Kidney capillary endothelial cell (primary cell): ENCODE data around the gene HOXD10.

ENCODE experiments used
- DNase-seq: peaks from one replicate; pipeline ENCODE4 v3.0.0-alpha.2; 2018; ENCODE audit warnings: low spot score

Gene HOXD10

DNA sequence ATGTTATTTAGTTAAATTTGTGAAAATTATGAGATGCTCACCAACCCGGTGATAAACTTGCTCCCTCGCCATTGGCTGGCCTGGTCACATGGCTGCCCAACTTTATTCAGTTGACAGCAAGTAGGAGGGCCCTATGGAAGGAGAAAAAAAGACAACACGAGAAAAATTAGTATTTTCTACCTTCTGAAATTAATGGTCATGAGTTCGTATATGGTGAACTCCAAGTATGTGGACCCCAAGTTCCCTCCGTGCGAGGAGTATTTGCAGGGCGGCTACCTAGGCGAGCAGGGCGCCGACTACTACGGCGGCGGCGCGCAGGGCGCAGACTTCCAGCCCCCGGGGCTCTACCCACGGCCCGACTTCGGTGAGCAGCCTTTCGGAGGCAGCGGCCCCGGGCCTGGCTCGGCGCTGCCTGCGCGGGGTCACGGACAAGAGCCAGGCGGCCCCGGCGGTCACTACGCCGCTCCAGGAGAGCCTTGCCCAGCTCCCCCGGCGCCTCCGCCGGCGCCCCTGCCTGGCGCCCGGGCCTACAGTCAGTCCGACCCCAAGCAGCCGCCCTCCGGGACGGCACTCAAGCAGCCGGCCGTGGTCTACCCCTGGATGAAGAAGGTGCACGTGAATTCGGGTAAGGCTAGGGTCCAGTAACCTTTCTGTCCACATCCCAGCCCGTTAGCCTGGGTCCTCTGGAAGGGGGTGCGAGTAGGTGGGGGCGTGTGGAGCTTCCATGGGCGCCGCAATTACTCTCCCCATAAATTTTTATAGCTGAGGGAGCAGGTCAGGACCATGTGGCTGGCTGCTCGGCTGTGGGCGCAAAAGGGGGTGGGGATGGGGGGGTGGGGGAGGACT lies 35.1 kb downstream of the HOXD10 start, which contains the start of gene HOXD4:
TSS of gene HOXD4 (plus strand) at position 109 of the 846 bp plus-strand sequence. CDS start at position 193, 84 bp downstream.
- DNase-seq: no peak

GRCh38 chr2:176152350-176153181 lies 36.0 kb downstream of the HOXD10 start:
- no peak for DNase-seq

DNA sequence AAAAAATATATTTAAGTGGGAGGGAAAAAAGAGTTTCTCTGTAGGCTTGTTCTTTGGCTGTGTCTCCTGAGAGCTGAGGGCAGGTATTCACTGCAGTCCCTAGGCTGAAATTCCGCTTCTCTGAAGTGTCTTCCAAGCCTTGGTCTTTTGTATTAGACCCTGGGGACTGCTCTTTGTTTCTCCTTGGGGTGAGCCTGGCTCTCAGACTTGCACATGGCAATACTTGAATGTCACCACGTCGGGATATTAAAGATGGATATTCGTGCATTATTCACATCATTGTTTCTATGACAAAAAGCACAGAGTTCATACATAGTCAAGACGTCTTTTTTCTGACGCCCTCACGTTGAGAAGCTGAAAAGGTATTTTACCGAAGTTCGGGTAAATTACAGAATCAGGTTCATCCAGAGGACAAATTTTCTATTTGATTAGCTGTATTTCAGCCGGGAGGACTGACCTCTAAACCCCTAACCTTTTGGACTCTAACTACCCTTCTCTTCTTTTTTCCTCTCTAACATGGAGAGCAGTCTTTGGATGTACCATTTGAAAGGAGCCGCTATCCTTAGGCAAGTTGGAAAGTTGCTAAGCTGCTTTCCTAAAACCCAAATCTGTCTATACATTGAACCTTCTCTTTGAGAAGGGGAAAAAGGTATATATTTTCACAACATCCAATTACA lies 38.1 kb downstream of the HOXD10 start:
- DNase-seq: no peak

DNA sequence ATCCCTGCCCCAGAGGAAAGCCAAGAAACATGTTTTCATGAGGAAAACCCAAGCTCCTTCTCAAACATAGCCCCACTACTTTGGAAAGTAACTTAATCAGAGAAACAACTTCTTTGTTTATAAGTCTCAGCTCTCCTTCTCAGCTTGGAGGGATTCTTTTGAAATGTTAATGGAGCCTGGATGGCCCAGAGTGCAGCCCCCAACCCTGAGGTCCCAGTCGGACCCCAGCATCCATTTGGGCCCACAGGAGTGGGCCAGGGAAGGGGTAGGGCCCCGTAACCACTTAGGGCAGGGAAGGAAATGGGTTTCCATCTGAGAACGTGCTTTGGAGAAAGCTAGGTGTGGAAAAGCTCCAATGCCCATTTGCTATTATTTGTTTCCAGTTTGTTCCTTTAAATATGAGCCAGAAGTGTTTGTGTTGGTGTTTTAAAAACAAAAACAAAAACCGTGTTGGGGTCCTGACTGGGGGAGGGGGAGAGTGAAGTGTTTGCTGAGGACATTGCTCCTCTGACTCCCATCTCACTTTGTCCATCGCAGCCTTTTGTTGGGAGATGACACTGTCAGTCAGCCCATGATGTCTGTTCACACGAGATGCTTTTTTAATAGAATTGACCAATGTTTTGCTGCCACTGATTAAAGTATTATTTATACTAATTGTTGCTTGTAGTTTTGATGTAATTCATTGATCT lies 38.9 kb downstream of the HOXD10 start:
- DNase-seq: no peak

- no peak for DNase-seq
Measured at GRCh38 chr2:176156301-176156806, 39.8 kb downstream of the HOXD10 start.

DNA sequence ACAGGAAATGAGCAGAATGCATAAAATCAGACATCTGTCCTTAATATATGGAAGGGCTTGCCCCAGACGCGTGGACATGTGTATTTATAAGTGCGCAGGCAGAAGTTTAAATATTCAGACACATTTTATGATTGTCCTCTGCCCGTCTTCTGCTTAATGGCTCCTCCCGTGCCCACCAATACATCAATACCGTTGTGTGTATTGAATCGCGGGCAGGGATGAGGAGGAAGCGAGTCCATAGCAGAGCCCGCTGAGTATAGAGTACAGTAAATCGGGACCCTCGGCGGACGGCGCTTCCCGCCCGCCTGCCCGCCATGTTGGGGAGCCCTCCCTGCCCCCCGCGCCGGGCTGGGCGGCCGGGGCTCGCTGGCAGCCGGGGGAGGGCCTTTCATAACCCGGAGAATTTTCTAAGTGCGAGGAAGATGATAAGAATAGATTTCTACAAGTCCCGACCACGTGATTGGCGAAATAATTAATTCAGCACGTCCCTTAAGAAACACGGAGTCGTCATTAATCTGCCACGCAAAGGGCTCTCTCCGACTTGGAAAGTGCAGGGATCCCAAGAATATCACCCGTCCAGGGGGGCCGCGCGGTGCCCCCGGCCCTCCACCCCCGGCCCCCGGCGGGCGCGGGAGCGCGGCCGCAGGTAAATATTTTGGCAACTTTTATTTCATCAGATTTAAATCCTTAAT lies 40.4 kb downstream of the HOXD10 start, which contains the start of gene HOXD3:
TSS of gene HOXD3 (plus strand) at position 501 of the 692 bp plus-strand sequence. CDS start 11,808 bp downstream, outside the sequence.
- DNase-seq: no peak

GRCh38 chr2:176157499-176158185 lies 41.1 kb downstream of the HOXD10 start:
- peak; percentile 44 for DNase-seq

GRCh38 chr2:176158186-176158591 lies 41.6 kb downstream of the HOXD10 start:
- DNase-seq: no peak

DNA sequence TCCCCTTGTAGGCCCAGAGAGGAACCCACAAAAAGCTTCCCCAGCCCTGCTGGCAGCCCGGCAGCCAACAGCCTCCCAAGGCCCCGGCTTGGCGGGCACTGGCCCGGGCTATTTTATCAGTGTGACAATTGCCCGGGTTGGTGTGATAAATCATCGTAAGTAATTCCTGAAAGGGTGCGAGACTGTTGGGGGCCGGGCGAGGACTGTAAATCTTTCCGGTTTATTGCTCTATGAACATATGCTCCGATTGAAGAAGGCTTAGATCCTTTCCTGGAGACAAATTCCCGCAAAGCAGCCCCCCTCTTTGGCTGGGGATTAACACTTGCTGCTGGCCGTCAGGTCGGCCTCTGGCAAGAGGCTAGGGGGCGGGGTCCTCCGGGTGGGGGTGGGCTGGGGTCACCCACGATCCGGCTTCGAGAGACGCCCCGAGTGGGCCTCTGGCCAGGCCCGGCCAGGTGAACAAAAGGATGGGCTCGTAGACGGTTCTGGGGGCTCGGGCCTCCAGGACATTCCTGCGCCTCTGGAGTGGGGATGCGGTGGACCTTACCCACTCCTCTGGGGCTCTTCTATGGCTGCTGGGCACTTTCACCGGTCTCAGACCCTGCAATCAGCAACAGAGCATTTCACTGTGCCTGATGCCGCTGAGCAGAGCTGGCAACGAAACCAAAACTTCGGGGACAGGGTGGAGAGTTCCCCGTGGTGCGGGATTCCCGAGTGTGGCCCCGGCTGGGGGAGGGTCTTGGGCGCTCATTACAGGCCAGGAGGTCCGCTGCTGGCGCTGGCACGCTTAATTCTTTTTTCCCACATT lies 42.5 kb downstream of the HOXD10 start:
- no peak for DNase-seq

- no peak for DNase-seq
Measured at GRCh38 chr2:176159663-176160250, 43.2 kb downstream of the HOXD10 start.

DNA sequence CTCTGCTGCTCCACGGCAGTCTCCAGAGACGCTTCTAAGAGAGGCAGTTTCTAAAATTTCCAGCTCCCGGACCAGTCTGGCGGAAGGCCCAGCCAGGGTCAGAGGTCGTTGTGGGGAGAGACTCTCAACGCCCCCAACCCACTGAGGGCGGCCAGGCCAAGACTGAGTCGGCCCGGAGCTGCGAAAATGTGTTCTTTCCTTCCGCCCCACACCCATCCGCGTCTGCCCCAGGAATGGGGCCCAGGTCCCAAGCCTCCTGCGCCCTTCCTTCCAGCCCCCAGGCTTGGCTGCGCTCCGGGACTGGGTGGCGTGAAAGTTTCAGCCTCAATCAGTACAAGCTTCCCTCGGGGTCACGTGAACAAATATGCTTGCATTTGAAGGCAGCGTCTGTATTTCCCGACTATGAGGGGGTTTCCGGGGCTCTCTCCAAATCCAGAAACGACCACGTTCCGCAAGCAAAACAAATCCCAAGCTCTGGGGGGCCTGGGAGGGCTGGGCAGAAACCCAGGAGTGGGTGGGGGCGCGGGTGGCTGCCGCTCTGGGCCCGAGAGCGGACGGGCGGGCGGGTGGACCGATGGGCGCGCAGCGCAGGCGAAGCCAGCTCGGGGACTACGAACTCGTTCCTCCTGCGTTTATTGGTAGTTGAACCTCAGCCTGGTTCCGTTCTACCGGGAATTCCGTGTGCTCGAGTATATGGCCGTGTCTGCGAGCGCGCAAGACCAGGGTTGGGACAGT lies 43.8 kb downstream of the HOXD10 start:
- no peak for DNase-seq

DNA sequence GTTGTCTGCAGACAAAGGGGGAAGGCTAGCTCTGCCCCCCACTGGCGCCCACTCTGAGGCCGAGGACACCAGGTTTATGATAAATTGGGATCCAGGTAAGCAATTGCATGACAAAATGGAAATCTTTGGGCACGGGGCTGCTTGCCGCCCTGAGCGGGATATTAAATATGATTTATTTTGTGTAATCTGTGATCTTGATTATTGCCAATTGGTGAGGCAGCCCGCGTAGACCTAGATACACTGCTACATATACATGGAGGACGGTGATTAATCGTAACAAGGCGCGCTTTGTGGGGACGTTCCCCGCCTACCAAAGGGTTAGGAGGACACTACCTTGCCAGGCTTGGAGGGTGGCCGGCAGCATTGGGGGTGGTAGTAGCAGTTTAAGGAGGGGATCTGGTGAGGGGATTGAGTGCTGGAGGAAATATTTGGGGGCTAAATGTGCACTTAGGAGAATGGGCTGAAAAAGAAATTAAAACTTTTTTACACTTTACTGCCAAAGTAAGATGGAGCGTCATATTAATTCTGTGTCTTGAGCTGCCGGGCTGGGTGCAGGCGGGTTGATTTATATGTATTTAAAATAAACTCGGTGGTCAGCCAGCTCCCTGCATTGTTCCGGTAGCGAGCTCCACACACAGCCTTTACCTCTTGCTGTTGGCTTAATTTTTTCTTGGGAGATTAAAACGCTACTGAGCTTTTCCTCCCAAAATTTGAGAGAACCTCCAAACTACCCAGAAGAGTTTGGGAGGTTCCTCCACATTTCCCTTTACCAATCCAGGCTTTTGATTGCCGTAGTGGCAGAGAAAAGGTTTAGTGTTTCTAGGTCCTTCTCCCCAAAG lies 44.6 kb downstream of the HOXD10 start:
- no peak for DNase-seq

DNA sequence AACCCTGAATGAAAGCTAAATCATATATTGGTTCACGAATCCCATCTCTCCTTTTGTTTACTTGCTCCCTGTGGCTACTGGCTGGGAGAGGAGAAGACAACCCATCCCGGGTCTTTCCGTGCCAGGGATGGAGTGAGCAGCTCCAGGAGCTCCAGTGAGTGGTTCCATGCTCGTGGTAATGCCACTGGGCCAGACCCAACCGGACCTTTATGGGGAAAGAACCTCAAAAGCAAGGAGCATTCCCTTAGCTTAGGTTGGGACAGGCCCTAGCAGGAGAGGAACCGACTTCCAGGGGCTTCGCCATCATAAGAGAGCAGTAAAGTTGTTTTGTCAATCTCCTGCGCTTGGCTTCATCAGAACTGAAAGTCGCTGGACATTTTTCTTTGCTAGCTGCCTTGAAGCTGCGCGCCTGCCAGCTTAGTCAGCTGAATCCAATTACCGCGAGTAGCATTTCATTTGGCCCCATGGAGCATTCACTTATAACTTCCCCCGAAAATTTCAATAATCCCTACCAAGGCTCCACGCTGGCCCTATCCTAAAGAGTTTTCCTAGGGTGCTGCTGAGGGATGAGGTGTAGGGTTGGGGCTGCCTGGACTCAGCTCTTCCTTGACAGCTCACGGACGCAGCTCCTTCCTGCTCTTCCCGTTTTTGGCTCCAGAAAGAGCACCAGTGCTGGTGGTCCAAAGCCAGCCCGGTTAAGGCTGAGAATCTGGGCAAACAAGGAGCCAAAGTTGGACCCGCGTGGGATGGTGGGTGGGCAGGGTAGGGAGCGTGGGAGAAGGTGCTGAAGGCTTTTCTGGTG lies 45.4 kb downstream of the HOXD10 start:
- no peak for DNase-seq

- no peak for DNase-seq
Measured at GRCh38 chr2:176162911-176163671, 46.5 kb downstream of the HOXD10 start.

DNA sequence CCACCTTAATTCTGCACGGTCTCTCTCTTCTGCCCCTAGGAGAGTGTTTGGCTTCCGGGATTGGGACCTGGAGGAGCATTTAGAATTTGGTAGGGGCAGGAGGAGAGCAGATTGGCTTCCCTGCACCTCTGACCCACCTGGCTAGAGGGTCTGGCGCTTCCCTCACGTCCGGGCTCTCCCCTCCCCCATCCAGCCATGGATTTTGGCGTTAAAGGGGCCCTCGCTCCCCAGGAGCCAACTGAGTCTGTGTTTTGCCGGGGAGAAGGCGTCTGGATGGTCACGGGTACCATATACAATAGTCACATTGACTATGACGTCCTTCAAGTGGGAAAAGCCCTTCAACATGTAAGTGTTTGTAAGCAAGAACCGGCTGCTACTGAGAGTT lies 47.1 kb downstream of the HOXD10 start:
- no peak for DNase-seq

DNA sequence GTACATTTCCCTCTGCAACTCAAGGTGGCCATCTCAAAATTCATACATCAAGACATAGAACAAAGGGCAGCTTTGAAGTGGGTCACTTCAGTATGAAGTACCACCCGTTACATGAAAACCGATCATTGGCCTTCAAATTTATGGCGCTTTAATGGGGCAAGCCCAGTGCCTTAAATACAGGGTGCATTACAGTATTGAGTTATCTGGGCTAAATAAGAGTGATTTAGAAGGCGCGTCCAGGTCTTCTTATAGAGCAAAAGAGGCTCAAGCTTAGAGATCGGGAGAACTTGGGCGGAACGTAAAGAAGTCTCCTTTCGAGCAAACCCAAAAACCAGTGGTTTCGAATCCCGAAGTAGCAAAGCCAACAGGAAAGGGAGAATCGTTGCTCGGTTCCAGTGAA lies 47.6 kb downstream of the HOXD10 start:
- no peak for DNase-seq
